Activated CD4-positive, CD25-positive, alpha-beta regulatory T cell treated with anti-CD3 and anti-CD28 coated beads, Interleukin-2, amount 50 U/mL, for 24 hours (primary cell): ENCODE measurements around the gene CEP43.

Experiments
- ATAC-seq, 2 donors: fragments of 150-1000 bp; cut with Tn5 transposase; one replicate each; pipeline ENCODE4 v1.10.0; 2021; ENCODE audit warnings: mild to moderate bottlenecking in 1 of 2, moderate library complexity in 1 of 2

CEP43 gene

GRCh38 chr6:166969390-166970002 lies 29.7 kb upstream of the CEP43 start:
- ATAC-seq, result no peak

DNA sequence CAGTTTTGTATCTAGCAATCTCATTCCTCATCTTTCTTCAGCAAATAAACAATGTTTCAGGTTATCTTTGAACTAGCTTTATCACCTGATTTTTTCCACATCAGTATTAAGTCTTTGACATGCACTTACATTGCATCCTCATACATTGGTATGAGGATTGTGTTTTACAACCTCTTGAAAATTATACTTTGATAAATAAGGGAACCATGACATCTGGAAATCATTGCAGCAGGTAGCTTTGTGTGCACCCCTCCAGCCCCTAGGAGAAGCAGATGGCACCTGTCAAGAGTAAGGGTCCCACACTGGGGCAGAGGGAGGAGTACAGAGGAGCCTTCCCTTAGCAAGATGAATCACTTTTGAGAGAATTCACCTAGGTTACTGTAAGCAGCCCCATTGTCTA lies 29.1 kb upstream of the CEP43 start:
- no peak for ATAC-seq

GRCh38 chr6:166970776-166971175 lies 28.4 kb upstream of the CEP43 start:
- no peak for ATAC-seq

DNA sequence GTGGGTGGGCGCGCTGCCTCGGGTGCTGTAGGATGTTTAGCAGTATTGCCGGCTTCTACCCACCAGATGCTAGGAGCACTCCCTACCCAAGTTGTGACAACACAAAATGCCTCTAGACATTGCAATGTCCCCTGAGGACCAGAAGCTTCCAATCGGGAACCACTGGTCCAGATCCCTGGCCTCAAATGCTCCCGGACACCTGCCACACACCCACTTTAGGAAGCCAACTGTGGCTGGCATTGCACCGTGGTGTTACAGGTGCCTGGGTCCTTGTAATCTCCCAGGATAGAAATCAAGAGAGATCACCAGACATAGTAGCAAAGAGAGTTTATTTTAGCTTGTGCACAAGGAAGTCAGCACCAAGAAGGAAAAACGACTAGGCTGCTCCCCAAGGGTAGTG lies 27.9 kb upstream of the CEP43 start:
- ATAC-seq, result no peak

DNA sequence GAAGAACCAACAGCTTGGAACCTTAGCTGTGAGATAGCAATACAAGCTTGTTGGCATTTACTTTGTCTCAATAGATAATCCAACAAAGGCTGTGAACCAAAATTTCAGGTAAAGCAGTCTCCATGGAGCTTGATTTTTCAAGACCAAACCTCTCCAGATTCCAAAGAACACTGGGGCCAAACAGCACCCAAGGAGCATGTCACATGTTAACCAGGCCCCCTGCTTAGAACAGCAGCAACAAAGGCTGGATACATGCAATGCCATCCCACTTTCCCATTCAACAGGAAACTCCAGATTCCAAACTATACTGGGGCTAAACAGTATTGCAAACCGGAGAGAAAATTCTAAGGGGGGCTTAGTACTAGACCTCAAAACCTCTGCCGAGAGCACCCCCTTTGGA lies 27.1 kb upstream of the CEP43 start:
- ATAC-seq, result no peak

- ATAC-seq, result no peak
Measured at GRCh38 chr6:166976636-166977035, 22.6 kb upstream of the CEP43 start.

GRCh38 chr6:166977621-166978525 lies 21.3 kb upstream of the CEP43 start:
- no peak for ATAC-seq

GRCh38 chr6:166980738-166981137 lies 18.5 kb upstream of the CEP43 start:
- ATAC-seq, result no peak

GRCh38 chr6:166987448-166987847 lies 11.7 kb upstream of the CEP43 start:
- no peak for ATAC-seq

- no peak for ATAC-seq
Measured at GRCh38 chr6:166987930-166988329, 11.3 kb upstream of the CEP43 start.

DNA sequence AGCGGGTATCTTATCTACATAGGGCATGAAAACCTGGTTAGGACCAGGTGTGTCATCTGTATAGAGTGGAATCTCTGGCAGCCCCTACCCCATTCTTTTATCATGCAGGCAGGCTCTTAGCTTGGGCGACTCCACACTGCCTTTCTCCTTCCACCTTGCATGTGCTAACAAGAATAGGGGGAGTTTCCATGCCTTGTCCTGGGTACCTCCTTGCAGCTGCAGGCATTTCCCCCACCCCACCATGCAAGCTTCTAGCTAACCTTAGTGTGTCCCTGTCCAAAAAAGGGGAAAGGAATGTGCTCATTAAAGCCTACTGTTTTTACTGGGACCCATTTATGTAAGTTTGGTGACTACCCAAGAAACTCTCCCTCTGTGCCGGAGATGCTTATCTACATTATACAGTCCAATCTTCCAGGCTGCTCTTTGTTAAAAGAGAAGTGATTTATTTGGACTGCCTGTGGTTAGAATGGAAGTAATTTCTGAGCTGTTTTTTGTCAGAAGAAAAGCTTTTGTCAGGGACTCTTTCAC lies 10.5 kb upstream of the CEP43 start:
- ATAC-seq, result no peak

- peak; percentile 64 to 67 for ATAC-seq
Measured at GRCh38 chr6:166989427-166990032, 9.7 kb upstream of the CEP43 start.

DNA sequence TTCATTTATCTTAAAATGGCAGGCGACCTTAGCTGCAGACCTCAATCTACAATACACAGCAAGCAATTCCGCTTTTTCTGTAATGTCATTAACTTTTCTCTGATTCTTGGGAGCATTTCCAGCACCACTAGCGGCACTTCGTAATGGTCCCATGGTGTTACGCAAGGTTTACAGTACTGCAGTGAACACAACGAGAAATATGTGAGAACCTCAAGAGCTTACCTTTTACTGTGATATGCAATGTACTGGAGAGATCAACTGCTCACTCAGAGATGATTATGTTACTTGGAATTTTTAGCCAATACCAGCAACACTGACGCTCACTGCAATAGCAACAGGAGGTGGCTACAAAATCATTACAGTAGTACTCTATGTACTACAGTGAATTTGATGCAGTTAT lies 2.8 kb upstream of the CEP43 start:
- ATAC-seq, result no peak

DNA sequence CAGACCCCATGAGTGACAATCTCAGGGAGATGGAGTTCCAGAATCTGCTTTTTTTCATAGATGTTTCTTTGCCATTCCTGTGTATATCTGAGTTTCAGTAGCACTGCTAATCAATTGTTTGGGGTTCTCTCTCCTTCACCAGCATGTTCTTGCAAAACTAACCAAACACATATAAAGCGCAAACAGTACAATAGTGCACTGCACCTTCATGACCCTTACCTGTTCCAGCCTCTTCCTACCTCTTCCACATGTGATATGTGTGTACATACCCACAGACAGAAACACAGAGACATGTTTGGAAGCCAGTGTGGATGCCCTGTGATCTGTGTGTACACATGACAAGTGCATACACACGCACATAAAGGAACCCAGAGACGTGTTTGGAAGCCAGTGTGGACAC lies 1.8 kb upstream of the CEP43 start:
- no peak for ATAC-seq

GRCh38 chr6:166997768-166998255 lies 1.4 kb upstream of the CEP43 start:
- peak in 1 of 2 donors; percentile 2 for ATAC-seq

GRCh38 chr6:166998256-166999144 lies 697 bp upstream of the CEP43 start:
- no peak for ATAC-seq

DNA sequence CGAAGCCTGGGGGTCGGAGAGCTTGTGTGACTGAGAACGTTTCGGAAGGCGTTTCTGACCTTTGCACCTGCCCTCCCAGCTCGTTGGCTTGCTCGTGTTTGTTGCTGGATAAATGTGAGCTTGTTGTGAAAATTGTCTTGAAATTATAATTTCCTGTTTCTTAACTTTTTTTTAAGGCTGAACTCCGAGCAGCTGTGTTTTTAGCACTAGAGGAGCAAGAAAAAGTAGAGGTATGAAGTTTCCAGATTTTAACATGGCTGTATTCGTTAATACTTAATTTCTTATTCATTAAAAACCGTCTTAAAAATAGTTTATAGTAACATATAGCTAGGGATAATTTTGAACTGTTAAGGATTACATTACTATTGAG lies 672 bp downstream of the CEP43 start:
- ATAC-seq, result no peak

- no peak for ATAC-seq
Measured at GRCh38 chr6:167000759-167001158, 1.6 kb downstream of the CEP43 start.

DNA sequence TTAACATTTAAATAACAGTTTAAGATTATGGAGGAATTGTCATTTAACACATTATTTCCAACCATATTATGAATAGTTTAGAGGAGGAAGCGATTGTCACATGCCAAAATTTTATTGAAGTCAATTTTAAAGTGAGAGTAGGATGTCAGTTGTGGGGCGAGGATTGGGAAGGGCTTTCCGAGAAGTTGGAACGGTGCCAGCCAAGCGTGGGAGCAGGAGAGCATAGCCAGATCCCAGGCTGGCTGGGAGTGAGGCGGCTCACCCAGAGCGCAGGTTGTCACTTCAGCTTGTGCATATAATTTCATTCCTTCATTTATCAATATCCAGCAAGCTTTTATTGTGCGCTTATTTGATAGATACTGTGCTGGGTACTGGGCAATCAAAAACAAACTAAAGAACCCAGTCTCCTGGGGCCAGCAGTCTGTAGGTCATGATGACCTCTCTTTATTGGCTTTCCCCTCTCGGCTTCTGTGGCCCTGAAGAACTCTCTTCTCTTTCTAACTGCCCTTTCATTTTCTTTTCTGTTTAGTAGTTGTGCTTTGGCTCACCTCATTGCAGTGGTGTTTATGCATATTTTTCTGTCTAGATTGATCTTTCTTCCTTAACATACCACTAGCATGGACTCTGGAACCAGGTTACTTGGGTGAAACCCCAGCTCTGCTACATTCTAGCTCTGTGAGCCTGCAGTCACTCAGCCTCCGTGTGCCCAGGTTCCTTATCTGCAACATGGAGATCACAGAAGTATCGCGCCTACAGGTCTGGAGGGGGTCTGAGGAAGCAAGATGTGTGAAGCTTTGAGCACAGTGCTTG lies 6.4 kb downstream of the CEP43 start:
- ATAC-seq, result no peak

DNA sequence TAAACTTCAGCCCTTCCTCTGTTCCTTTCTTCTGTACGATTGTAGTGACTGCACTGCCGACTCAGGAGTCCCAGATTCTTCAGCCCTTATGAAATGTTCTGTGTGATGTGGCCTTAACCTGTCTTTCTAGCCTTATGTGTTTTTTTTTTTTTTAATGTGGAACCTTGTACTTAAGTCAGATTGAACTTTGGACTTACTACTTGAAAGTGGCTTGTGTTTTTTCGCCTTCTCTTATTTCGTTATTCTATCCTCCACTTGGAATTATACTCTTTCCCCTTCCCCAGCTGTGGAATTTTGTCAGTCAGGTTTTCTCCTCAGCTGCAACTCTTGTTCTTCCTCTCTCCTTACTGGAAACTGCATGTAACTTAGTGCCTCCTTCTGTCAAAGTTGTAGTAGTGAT lies 8.8 kb downstream of the CEP43 start:
- no peak for ATAC-seq

DNA sequence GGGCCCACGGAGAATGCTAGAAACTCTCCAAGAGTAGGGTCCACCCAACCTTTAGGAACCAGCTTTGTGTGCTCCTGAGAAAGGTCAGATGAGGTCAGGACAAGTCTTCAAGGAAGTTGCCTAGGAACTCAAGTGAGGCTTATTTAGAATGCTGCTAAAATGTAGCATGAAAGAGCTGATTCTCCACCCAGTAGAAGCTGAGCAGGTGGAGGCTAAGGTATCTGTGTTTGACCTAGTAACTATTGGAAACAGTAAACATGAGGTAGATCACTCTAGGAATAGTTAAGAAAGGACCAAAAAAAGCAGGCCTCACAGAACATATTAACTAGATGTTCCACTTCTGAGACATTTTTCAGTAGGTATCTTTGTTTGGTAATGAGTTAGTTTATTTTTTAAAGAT lies 13.9 kb downstream of the CEP43 start:
- no peak for ATAC-seq

GRCh38 chr6:167013946-167014345 lies 14.7 kb downstream of the CEP43 start:
- ATAC-seq, result no peak
